ENCODE data around the gene PADI4. TPM values are rescaled to one million over a fixed set of nuclear protein-coding genes. Genes with fewer than 3 reads are reported as not detected.

PADI4 gene
- total RNA-seq, 1 experiment from 2014 or later: 7.7 TPM

DNA sequence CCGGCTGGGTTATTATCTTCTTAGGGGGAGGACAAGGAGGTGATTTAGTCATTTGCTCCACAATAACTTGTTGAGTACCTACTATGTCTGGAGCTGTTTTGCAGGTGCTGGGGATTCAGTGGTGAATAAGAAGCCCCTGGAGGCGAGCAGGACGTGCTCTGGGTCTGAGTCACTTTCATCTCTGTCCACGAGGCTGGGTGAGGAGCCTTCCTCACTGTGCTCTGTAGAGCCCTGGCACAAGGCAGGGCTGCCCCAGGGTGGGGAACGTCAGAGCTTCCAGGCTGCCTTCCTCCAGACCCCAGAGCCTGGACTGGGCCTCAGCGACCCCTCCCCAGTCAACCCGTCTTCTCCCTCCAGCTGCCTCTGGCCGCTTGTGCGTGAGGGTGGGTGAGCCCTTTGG is 61.5 kb downstream of the PADI4 start:
- Histone ChIP-seq H3K9me2 (ENCODE audit: insufficient read depth) (no peaks in the 10 kb centered on the region), H3K36me3 (ENCODE audit: low read depth) (no peaks in the 10 kb centered on the region), H3K27ac (peak overlapping the region; percentile 59), H3K9me3 (ENCODE audit: insufficient read depth, low read depth) (no peaks in the 10 kb centered on the region), H4K20me1 (ENCODE audit: insufficient read depth) (no peaks in the 10 kb centered on the region), H2AFZ (no peak overlapping the region), H3K27me3 (ENCODE audit: insufficient read depth, low read depth) (no peaks in the 10 kb centered on the region), H3K4me1 (replicated peaks; ENCODE audit: insufficient read depth) (peaks cover 36% of the 10 kb centered on the region), H3F3A (ENCODE audit: insufficient read depth, low read depth) (peaks cover 17% of the 10 kb centered on the region), H3K4me3 (no peak overlapping the region), H3K4me2 (peak overlapping the region; percentile 48), H3K79me2 (ENCODE audit: low read depth) (no peaks in the 10 kb centered on the region)
- ChIA-PET CTCF (interaction anchor here (0.9 to 1.0 kb wide), 2 partner anchors 35 to 92 kb away, joined by 3 to 6 read pairs; no protein-coding TSS in a partner anchor), POLR2A (ENCODE audit: unreplicated experiment) (no interaction called here)
- TF ChIP-seq, protein P1, sequence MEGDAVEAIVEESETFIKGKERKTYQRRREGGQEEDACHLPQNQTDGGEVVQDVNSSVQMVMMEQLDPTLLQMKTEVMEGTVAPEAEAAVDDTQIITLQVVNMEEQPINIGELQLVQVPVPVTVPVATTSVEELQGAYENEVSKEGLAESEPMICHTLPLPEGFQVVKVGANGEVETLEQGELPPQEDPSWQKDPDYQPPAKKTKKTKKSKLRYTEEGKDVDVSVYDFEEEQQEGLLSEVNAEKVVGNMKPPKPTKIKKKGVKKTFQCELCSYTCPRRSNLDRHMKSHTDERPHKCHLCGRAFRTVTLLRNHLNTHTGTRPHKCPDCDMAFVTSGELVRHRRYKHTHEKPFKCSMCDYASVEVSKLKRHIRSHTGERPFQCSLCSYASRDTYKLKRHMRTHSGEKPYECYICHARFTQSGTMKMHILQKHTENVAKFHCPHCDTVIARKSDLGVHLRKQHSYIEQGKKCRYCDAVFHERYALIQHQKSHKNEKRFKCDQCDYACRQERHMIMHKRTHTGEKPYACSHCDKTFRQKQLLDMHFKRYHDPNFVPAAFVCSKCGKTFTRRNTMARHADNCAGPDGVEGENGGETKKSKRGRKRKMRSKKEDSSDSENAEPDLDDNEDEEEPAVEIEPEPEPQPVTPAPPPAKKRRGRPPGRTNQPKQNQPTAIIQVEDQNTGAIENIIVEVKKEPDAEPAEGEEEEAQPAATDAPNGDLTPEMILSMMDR (conservative IDR thresholded peaks at IDR 0.05): no peak
- TF ChIP-seq EZH2 (IDR thresholded peaks at IDR 0.05; ENCODE audit: low read depth): no peak
- BruUV-seq (replicated peaks): no TSS peak
- DNase-seq: peak; percentile 55 to 83
- intact Hi-C loops (cut with micrococcal nuclease; ENCODE audit: unreplicated experiment): no loop called here

GRCh38 chr1:17370618-17371017 is 62.6 kb downstream of the PADI4 start:
- BruUV-seq (replicated peaks): no TSS peak
- peaks cover 17% of the 10 kb centered on the region for H3F3A ChIP-seq (ENCODE audit: insufficient read depth, low read depth)
- no peaks in the 10 kb centered on the region for H3K36me3 ChIP-seq (ENCODE audit: low read depth)
- ChIA-PET POLR2A (ENCODE audit: unreplicated experiment) (no interaction called here), CTCF (interaction anchor here (0.6 to 1.0 kb wide), 2 partner anchors 19 to 34 kb away, joined by 3 to 4 read pairs; no protein-coding TSS in a partner anchor)
- H3K9me3 ChIP-seq (ENCODE audit: insufficient read depth, low read depth): no peaks in the 10 kb centered on the region
- no peaks in the 10 kb centered on the region for H3K9me2 ChIP-seq (ENCODE audit: insufficient read depth)
- intact Hi-C loops (cut with micrococcal nuclease; ENCODE audit: unreplicated experiment): loop anchor here (2.0 kb wide), 1 partner anchor 34 kb away; no protein-coding TSS in a partner anchor
- peak overlapping the region; percentile 48 for H3K4me2 ChIP-seq
- H3K27ac ChIP-seq: no peak overlapping the region
- no peaks in the 10 kb centered on the region for H3K79me2 ChIP-seq (ENCODE audit: low read depth)
- peak in 1 of 2 experiments; percentile 45 for DNase-seq
- no peak overlapping the region for H2AFZ ChIP-seq
- TF ChIP-seq, protein P1 (conservative IDR thresholded peaks at IDR 0.05): peak; percentile 67
- no peak for TF ChIP-seq EZH2 (IDR thresholded peaks at IDR 0.05; ENCODE audit: low read depth)
- peaks cover 32% of the 10 kb centered on the region for H3K4me1 ChIP-seq (replicated peaks; ENCODE audit: insufficient read depth)
- no peak overlapping the region for H3K4me3 ChIP-seq
- H4K20me1 ChIP-seq (ENCODE audit: insufficient read depth): no peaks in the 10 kb centered on the region
- H3K27me3 ChIP-seq (ENCODE audit: insufficient read depth, low read depth): no peaks in the 10 kb centered on the region

DNA sequence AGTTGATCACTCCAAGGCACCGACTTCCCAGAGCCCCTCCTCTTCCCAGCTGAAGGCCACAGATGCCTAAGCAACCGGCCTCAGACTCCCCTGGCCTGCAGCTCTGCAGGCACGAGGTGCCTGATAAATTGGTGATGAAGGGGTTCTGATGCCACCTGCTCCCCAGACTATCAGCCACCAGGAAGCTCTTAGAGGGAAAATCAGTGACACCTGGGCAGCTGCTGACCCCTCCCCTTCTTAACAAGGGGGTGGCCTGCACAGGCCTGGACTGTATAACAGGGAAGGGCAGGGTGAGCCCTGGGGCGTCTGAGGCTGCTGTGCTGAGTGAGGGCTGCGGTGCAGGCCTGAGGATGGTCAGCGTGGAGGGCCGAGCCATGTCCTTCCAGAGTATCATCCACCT is 63.9 kb downstream of the PADI4 start, which contains the start of gene PADI6:
TSS of gene PADI6 (plus strand) at position 301 of the 400 bp plus-strand sequence. CDS start at position 351, 50 bp downstream.
- Histone ChIP-seq H2AFZ (no peak within 1 kb of the TSS), H3K27ac (no peak within 1 kb of the TSS), H3K9me3 (ENCODE audit: insufficient read depth, low read depth) (no peaks in the 10 kb centered on the region), H3K36me3 (ENCODE audit: low read depth) (no peaks in the 10 kb centered on the region), H3K4me2 (no peak within 1 kb of the TSS), H3K79me2 (ENCODE audit: low read depth) (no peaks in the 10 kb centered on the region), H3K4me1 (replicated peaks; ENCODE audit: insufficient read depth) (peaks cover 29% of the 10 kb centered on the region), H3F3A (ENCODE audit: insufficient read depth, low read depth) (peaks cover 21% of the 10 kb centered on the region), H3K9me2 (ENCODE audit: insufficient read depth) (no peaks in the 10 kb centered on the region), H4K20me1 (ENCODE audit: insufficient read depth) (no peaks in the 10 kb centered on the region), H3K27me3 (ENCODE audit: insufficient read depth, low read depth) (no peaks in the 10 kb centered on the region), H3K4me3 (no peak within 1 kb of the TSS)
- DNase-seq: no peak
- CTCF ChIA-PET: no interaction called here
- BruUV-seq (replicated peaks): no TSS peak
- intact Hi-C loops (cut with micrococcal nuclease; ENCODE audit: unreplicated experiment): loop anchor here (2.0 kb wide), 1 partner anchor 35 kb away; no protein-coding TSS in a partner anchor
- POLR2A ChIA-PET (ENCODE audit: unreplicated experiment): no interaction called here
- TF ChIP-seq, protein P1 (conservative IDR thresholded peaks at IDR 0.05): no peak
- no peak for TF ChIP-seq EZH2 (IDR thresholded peaks at IDR 0.05; ENCODE audit: low read depth)
